CD4-positive, alpha-beta T cell treated with Interleukin-10 for 1 hour (primary cell): ENCODE measurements around the gene LRFN3.
"Not testable (repeated sequence)": the region's sequence is repeated elsewhere in the genome, so short reads cannot be mapped to it uniquely, and the experiment has no call there.

ENCODE experiments used
- DNase-seq: peaks from one replicate; pipeline ENCODE4 v3.0.0-alpha.2; 2020

The LRFN3 gene

GRCh38 chr19:35908010-35908441, 28.1 kb upstream of the LRFN3 start, which contains the start of gene TYROBP:
Gene TYROBP, minus strand, starts transcription at chr19:35908295. Its CDS starts 67 bp downstream, at chr19:35908228.
- no peak for DNase-seq

GRCh38 chr19:35908973-35909683, 27.0 kb upstream of the LRFN3 start:
- peak; percentile 48 for DNase-seq

- DNase-seq = no peak
Measured at GRCh38 chr19:35909684-35910035, 26.5 kb upstream of the LRFN3 start.

GRCh38 chr19:35910355-35910754, 25.8 kb upstream of the LRFN3 start:
- DNase-seq = not testable (repeated sequence)

GRCh38 chr19:35911173-35911572, 25.0 kb upstream of the LRFN3 start:
- no peak for DNase-seq

- DNase-seq = no peak
Measured at GRCh38 chr19:35911790-35912189, 24.4 kb upstream of the LRFN3 start.

- no peak for DNase-seq
Measured at GRCh38 chr19:35913589-35913988, 22.6 kb upstream of the LRFN3 start.

- no peak for DNase-seq
Measured at GRCh38 chr19:35915443-35915842, 20.7 kb upstream of the LRFN3 start.

- no peak for DNase-seq
Measured at GRCh38 chr19:35919306-35919705, 16.9 kb upstream of the LRFN3 start.

- DNase-seq = no peak
Measured at GRCh38 chr19:35921012-35921411, 15.2 kb upstream of the LRFN3 start.

GRCh38 chr19:35925501-35925900, 10.7 kb upstream of the LRFN3 start:
- DNase-seq = no peak

GRCh38 chr19:35928507-35928906, 7.7 kb upstream of the LRFN3 start:
- DNase-seq = peak; percentile 24

- peak; percentile 67 for DNase-seq
Measured at GRCh38 chr19:35929876-35930275, 6.3 kb upstream of the LRFN3 start.

GRCh38 chr19:35931161-35931873, 4.9 kb upstream of the LRFN3 start:
- peak; percentile 100 for DNase-seq

- no peak for DNase-seq
Measured at GRCh38 chr19:35931874-35932202, 4.3 kb upstream of the LRFN3 start.

- DNase-seq = no peak
Measured at GRCh38 chr19:35932291-35932936, 3.8 kb upstream of the LRFN3 start.

GRCh38 chr19:35936738-35937268, 629 bp downstream of the LRFN3 start:
- no peak for DNase-seq

- DNase-seq = no peak
Measured at GRCh38 chr19:35937345-35938281, 1.4 kb downstream of the LRFN3 start.

GRCh38 chr19:35938282-35939224, 2.4 kb downstream of the LRFN3 start:
- no peak for DNase-seq

- no peak for DNase-seq
Measured at GRCh38 chr19:35939307-35940077, 3.3 kb downstream of the LRFN3 start.
